HG03025 (cell line): Measurements from ENCODE around the gene RNF144A.
"Not testable (repeated sequence)": the region's sequence is repeated elsewhere in the genome, so short reads cannot be mapped to it uniquely, and the experiment has no call there.

ENCODE experiments used
- ATAC-seq: cut with Tn5 transposase; IDR thresholded peaks from one replicate; pipeline ENCODE4 v1.9.1; 2021; ENCODE audit warnings: mild to moderate bottlenecking, moderate library complexity; ENCODE audit not compliant: unreplicated experiment, low FRiP score

The RNF144A gene, protein sequence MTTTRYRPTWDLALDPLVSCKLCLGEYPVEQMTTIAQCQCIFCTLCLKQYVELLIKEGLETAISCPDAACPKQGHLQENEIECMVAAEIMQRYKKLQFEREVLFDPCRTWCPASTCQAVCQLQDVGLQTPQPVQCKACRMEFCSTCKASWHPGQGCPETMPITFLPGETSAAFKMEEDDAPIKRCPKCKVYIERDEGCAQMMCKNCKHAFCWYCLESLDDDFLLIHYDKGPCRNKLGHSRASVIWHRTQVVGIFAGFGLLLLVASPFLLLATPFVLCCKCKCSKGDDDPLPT

GRCh38 chr2:6917071-6917760 lies at the start of gene RNF144A:
TSS of gene RNF144A (plus strand) at chr2:6917412. CDS start at chr2:6996927, 79,515 bp downstream.
- peak; percentile 85 for ATAC-seq

GRCh38 chr2:6872394-6872793 lies 44.8 kb upstream of the RNF144A start:
- ATAC-seq, result peak; percentile 82

DNA sequence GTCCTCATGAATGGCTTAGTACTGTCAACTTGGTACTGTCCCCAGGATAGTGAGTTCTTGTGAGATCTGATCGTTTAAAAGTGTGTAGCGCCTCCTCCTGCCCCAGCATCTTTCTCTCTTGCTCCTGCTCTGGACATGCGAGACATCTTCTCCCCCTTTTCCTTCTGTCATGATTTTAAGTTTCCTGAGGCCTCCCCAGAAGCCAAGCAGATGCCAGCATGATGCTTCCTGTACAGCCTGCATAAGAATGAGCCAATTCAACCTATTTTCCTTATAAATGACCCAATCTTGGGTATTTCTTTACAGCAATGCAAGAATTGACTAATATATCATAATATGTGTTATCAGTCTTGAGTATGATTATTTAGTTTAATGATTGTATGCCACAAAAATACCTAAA lies 43.2 kb upstream of the RNF144A start:
- no peak for ATAC-seq

DNA sequence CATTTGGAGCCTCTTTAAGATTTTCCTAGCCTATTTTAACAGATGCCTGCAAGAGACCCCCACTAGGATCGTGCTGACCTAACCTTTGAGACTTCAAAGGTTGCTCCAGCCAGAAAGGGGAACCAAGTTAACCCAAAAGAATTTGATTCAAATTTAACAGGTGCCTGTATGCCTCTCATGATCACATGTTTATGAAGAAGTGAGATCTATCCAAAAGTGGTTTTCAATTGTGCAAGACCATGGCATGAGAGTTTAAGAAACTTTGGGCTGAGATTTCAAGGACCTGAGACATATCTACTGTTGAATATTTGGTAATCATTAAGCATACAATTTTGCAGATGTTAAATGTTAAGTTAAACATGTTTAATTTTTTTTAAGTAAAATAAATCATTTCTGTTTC lies 40.9 kb upstream of the RNF144A start:
- ATAC-seq, result no peak

- ATAC-seq, result peak; percentile 73
Observed at GRCh38 chr2:6877402-6878304, 39.6 kb upstream of the RNF144A start, which contains the start of gene RSAD2. TSS of gene RSAD2 (plus strand) at chr2:6877777. CDS start at chr2:6877801, 24 bp downstream.

- ATAC-seq, result no peak
Observed at GRCh38 chr2:6878549-6878948, 38.7 kb upstream of the RNF144A start.

DNA sequence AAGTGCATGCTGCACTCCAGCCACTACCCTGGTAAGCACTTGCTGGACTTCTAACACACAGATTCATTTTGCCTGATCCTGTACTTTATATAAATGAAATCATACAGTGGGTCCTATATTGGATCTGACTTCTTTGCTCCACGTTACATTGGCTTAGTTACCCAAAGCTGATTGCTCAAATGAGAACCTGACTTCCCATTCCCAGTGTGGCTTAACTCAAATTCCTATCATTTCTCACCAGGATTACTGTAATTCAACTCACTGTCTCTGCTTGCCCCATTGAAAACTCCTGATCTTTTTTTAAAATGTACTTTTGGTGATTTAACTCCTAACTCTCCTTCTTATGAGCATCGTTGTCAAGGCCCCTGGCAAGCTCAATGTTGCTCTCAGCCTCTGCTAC lies 38.2 kb upstream of the RNF144A start:
- no peak for ATAC-seq

DNA sequence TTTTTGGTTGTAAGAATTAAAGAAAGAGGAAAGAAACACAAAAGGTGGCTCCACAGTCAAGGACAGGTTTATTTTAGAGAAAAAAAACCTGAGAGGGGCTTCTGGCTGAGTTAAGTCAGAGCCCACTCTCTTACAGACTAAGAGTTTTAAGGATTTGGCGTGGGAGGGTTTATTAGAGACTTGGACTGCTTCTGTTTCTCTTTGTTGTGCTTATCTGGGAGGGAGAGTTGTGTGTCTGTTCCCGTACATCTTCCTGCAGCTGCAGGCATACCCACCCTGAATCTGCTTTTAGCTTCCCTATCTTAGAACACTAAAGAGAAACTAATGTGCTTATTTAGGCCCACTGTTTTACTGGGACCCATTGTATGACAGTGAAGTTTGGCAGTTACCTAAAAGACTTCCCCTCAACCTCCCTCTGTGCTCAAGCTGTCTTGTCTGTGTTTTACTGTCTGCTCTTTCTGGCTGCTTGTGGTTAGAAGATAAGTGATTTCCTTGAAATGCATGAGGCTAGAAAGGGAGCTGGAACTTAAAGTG lies 36.9 kb upstream of the RNF144A start:
- ATAC-seq, result no peak

- no peak for ATAC-seq
Observed at GRCh38 chr2:6881046-6881445, 36.2 kb upstream of the RNF144A start.

GRCh38 chr2:6881516-6881915 lies 35.7 kb upstream of the RNF144A start:
- no peak for ATAC-seq

DNA sequence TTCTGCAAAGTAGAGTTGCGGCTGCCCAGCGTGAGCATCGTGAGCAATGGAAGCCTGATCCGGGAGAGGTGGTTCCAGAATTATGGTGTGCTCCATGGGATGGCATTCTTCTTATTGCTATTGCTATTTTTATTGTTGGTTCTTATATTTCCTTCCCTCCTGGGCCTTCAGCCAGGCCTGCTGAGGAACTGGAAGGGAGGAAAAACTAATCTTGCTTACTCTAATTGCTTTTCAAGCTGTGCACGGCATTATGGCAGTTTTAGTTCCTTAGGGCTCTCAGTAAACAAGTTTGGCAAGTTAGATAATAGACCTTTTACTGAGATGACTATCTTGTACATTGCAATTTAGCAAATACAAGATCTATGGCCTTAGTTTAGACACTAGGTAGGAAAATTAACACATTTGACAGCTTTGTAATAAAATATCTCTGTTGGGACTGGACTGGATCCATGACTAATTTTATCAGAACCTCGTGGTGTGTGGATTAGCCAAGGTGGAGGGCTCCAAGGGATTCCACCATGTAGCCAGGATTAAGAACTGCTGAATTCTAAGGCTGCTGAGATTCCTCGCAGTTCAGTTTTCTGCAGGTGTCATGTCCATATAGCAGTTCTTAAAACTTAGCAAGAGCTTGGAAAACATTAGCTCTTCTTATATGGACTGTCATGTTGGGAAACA lies 33.6 kb upstream of the RNF144A start:
- ATAC-seq, result no peak

DNA sequence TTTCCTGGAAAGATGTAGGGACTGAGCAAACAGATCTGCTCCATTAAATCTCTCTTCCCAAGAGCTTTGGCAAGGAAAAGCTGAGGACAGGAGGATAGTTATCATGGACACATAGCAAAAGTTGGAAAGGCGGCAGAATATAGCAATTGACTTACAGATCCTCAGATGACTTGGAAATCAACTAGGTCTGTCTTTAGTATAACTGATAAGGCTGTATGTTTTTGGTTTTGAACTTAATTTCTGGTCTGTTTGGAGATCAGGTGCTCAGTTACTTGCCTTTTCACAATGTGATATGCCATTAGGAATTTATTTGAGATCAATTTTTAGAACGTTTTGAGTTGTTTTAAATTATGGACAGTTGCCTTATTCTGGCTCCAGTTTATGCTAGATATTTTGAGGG lies 31.7 kb upstream of the RNF144A start:
- ATAC-seq, result no peak

- ATAC-seq, result no peak
Observed at GRCh38 chr2:6885968-6886367, 31.2 kb upstream of the RNF144A start.

DNA sequence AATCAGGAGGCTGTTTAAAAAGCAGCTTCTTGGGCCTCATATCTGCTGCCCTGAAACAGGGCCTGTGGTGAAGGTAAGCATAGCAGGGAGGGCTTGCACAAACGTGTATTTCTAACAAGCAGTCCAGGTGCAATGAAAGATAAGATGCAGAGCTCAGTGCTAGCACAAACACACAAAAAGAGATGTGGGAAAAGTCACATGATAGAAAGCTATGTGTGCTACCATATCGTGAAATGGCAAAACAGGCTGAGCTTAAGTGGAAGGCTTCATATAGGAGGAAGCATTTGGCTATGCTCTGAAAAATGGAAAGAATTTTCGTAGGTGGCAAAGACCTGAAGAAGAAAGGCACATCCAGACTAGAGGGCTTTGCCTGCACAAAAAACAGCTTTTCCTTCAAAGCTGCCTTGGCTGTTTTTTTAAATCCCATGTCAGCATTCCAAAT lies 29.4 kb upstream of the RNF144A start:
- ATAC-seq, result no peak

DNA sequence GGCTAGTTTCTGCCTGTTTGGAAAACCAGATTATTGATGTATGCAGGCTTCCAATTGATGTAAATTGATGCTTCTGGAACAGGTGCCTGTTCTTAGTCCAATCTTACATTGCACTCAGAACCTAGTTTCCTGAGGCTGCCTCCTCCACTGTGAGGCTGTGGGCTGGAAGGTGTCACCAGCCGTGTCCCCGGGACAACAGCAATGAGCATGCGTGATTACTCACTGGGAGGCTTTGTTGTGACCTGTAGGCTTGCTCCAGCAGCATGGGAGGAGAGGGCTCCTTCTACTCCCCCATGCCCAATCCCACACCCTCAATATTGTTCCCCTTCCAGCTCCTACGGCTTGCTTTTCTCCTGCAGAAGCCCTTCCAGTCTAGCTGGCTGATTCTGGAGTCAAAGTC lies 28.5 kb upstream of the RNF144A start:
- ATAC-seq, result no peak

GRCh38 chr2:6893876-6894482 lies 23.2 kb upstream of the RNF144A start:
- ATAC-seq, result no peak

- ATAC-seq, result no peak
Observed at GRCh38 chr2:6896930-6897759, 20.1 kb upstream of the RNF144A start.

- ATAC-seq, result not testable (repeated sequence)
Observed at GRCh38 chr2:6902581-6902980, 14.6 kb upstream of the RNF144A start.

GRCh38 chr2:6905668-6906067 lies 11.5 kb upstream of the RNF144A start:
- ATAC-seq, result no peak
